Measurements from ENCODE around the gene OST4. TPM values are rescaled to one million over a fixed set of nuclear protein-coding genes. Genes with fewer than 3 reads are reported as not detected.
A peak's percentile ranks its signal among the peaks of the same experiment; 100 is the strongest.

OST4 gene
- polyA plus RNA-seq, 3 donors = 209 to 635 (median 615) TPM

GRCh38 chr2:27093430-27094352 lies 22.2 kb upstream of the OST4 start:
- no peak for TF ChIP-seq CTCF (IDR thresholded peaks at IDR 0.05)
- no peak for DNase-seq
- H3K4me1 Mint-ChIP-seq = peaks cover 21% of the 10 kb centered on the region
- no peaks in the 10 kb centered on the region for H3K9me3 Mint-ChIP-seq
- 97% methylated on average over 4 of the region's 6 CpGs for WGBS (ENCODE audit: insufficient coverage)
- Histone ChIP-seq H3K4me2 (replicated peaks; ENCODE audit: extremely low read depth, low read length, poor library complexity, severe bottlenecking) (no peak overlapping the region), H3K27ac (ENCODE audit: low read depth in 1 of 2, low read length in 2 of 2) (no peak overlapping the region), H4K20me1 (ENCODE audit: insufficient read depth, low read length) (no peaks in the 10 kb centered on the region), H3K36me3 (replicated peaks in 1 of 2; ENCODE audit: control insufficient read depth in 1 of 2, insufficient read depth in 2 of 2, low read length in 2 of 2) (no peaks in the 10 kb centered on the region), H2AFZ (ENCODE audit: insufficient read depth, low read depth, low read length, poor library complexity, severe bottlenecking) (no peak overlapping the region), H3K4me3 (replicated peaks in 1 of 3; ENCODE audit: low read depth in 2 of 3, low read length in 3 of 3) (no peak overlapping the region), H3K4me1 (ENCODE audit: control insufficient read depth in 1 of 2, insufficient read depth in 2 of 2, low read length in 2 of 2) (peaks cover 23 to 24% of the 10 kb centered on the region in 2 donors), H3K9me3 (replicated peaks in 1 of 2; ENCODE audit: control insufficient read depth in 1 of 2, insufficient read depth in 1 of 2, low read length in 2 of 2) (no peaks in the 10 kb centered on the region), H3K27me3 (ENCODE audit: control insufficient read depth in 2 of 2, insufficient read depth in 2 of 2, low read length in 2 of 2) (no peaks in the 10 kb centered on the region), H3K9ac (ENCODE audit: insufficient read depth, low read length, poor library complexity, severe bottlenecking) (no peak overlapping the region), H3K79me2 (ENCODE audit: insufficient read depth, low read length) (no peaks in the 10 kb centered on the region)
- H3K27me3 Mint-ChIP-seq (ENCODE audit: low read depth in 3 of 3) = peaks cover 0 to 3% (median 2%) of the 10 kb centered on the region in 3 donors
- H3K4me3 Mint-ChIP-seq = no peak overlapping the region
- H3K27ac Mint-ChIP-seq = peak overlapping the region in 1 of 7 donors; percentile 48
- intact Hi-C loops (cut with micrococcal nuclease) = no loop called here
- H3K36me3 Mint-ChIP-seq = peaks cover 0 to 3% of the 10 kb centered on the region in 2 donors

GRCh38 chr2:27092696-27093429 lies 21.4 kb upstream of the OST4 start:
- intact Hi-C loops (cut with micrococcal nuclease) = no loop called here
- H3K27me3 ChIP-seq (ENCODE audit: control insufficient read depth in 2 of 2, insufficient read depth in 2 of 2, low read length in 2 of 2) = no peaks in the 10 kb centered on the region
- TF ChIP-seq CTCF (IDR thresholded peaks at IDR 0.05) = no peak
- no peak overlapping the region for H3K27ac ChIP-seq (ENCODE audit: low read depth in 1 of 2, low read length in 2 of 2)
- H4K20me1 ChIP-seq (ENCODE audit: insufficient read depth, low read length) = no peaks in the 10 kb centered on the region
- Mint-ChIP-seq H3K9me3 (no peaks in the 10 kb centered on the region), H3K27me3 (ENCODE audit: low read depth in 3 of 3) (peaks cover 0 to 6% (median 4%) of the 10 kb centered on the region in 3 donors), H3K4me1 (peaks cover 21% of the 10 kb centered on the region), H3K36me3 (peaks cover 0 to 3% of the 10 kb centered on the region in 2 donors), H3K27ac (no peak overlapping the region), H3K4me3 (no peak overlapping the region)
- WGBS (ENCODE audit: insufficient coverage) = 89% methylated on average over 7 of the region's 10 CpGs
- no peak overlapping the region for H2AFZ ChIP-seq (ENCODE audit: insufficient read depth, low read depth, low read length, poor library complexity, severe bottlenecking)
- DNase-seq = no peak
- no peaks in the 10 kb centered on the region for H3K36me3 ChIP-seq (replicated peaks in 1 of 2; ENCODE audit: control insufficient read depth in 1 of 2, insufficient read depth in 2 of 2, low read length in 2 of 2)
- no peaks in the 10 kb centered on the region for H3K79me2 ChIP-seq (ENCODE audit: insufficient read depth, low read length)
- H3K4me1 ChIP-seq (ENCODE audit: control insufficient read depth in 1 of 2, insufficient read depth in 2 of 2, low read length in 2 of 2) = peaks cover 23 to 24% of the 10 kb centered on the region in 2 donors
- no peak overlapping the region for H3K4me3 ChIP-seq (replicated peaks in 1 of 3; ENCODE audit: low read depth in 2 of 3, low read length in 3 of 3)
- H3K9ac ChIP-seq (ENCODE audit: insufficient read depth, low read length, poor library complexity, severe bottlenecking) = no peak overlapping the region
- H3K4me2 ChIP-seq (replicated peaks; ENCODE audit: extremely low read depth, low read length, poor library complexity, severe bottlenecking) = no peak overlapping the region
- H3K9me3 ChIP-seq (replicated peaks in 1 of 2; ENCODE audit: control insufficient read depth in 1 of 2, insufficient read depth in 1 of 2, low read length in 2 of 2) = no peaks in the 10 kb centered on the region

All from CD14-positive monocyte (primary cell).